ENCODE measurements around the gene TMEM101. TPM values are rescaled to one million over a fixed set of nuclear protein-coding genes. Genes with fewer than 3 reads are reported as not detected.
"Not testable (repeated sequence)": the region's sequence is repeated elsewhere in the genome, so short reads cannot be mapped to it uniquely, and the experiment has no call there.

Gene TMEM101
- total RNA-seq, 2 experiments from 2014 or later = 26.5 to 27.2 TPM

GRCh38 chr17:44053125-44053872 lies 38.5 kb upstream of the TMEM101 start:
- POLR2A ChIA-PET = no interaction called here
- no peak overlapping the region for H2AFZ ChIP-seq (ENCODE audit: low read length)
- intact Hi-C loops (cut with micrococcal nuclease; ENCODE audit: unreplicated experiment) = no loop called here
- CTCF ChIA-PET (ENCODE audit: unreplicated experiment) = no interaction called here
- TF ChIP-seq CTCF (conservative IDR thresholded peaks at IDR 0.05; ENCODE audit: low read length) (no peak), EZH2phosphoT487 (IDR thresholded peaks at IDR 0.05; ENCODE audit: borderline replicate concordance, low read depth, low read length) (no peak)
- TSS peak; percentile 63 for BruUV-seq (replicated peaks)
- H3K9me3 ChIP-seq (ENCODE audit: low read length) = no peaks in the 10 kb centered on the region
- no peak overlapping the region for H3K4me2 ChIP-seq (ENCODE audit: low read length)
- no peak for DNase-seq (ENCODE audit: low spot score)
- H4K20me1 ChIP-seq (ENCODE audit: insufficient read depth, low read length) = no peaks in the 10 kb centered on the region
- H3K79me2 ChIP-seq (ENCODE audit: insufficient read depth, low read depth, low read length) = peaks cover 64% of the 10 kb centered on the region; the same call in 1 of the 2 replicates
- peaks cover 95% of the 10 kb centered on the region for H3K36me3 ChIP-seq (ENCODE audit: insufficient read depth, low read length)
- no peak overlapping the region for H3K4me3 ChIP-seq (ENCODE audit: low read depth, low read length, poor library complexity, severe bottlenecking)
- no peak overlapping the region for H3K27ac ChIP-seq (ENCODE audit: low read depth, low read length, poor library complexity, severe bottlenecking)
- no peaks in the 10 kb centered on the region for H3K9me2 ChIP-seq (ENCODE audit: insufficient read depth, low read length)
- no peaks in the 10 kb centered on the region for H3K4me1 ChIP-seq (ENCODE audit: insufficient read depth, low read length, poor library complexity, severe bottlenecking)

GRCh38 chr17:44049294-44050060 lies 34.7 kb upstream of the TMEM101 start:
- H3K9me3 ChIP-seq (ENCODE audit: low read length) = no peaks in the 10 kb centered on the region
- no peak overlapping the region for H3K4me3 ChIP-seq (ENCODE audit: low read depth, low read length, poor library complexity, severe bottlenecking)
- DNase-seq (ENCODE audit: low spot score) = no peak
- ChIA-PET CTCF (ENCODE audit: unreplicated experiment) (no interaction called here), POLR2A (no interaction called here)
- TF ChIP-seq EZH2phosphoT487 (IDR thresholded peaks at IDR 0.05; ENCODE audit: borderline replicate concordance, low read depth, low read length) = no peak
- no peak for TF ChIP-seq CTCF (conservative IDR thresholded peaks at IDR 0.05; ENCODE audit: low read length)
- no peaks in the 10 kb centered on the region for H3K9me2 ChIP-seq (ENCODE audit: insufficient read depth, low read length)
- no peak overlapping the region for H2AFZ ChIP-seq (ENCODE audit: low read length)
- intact Hi-C loops (cut with micrococcal nuclease; ENCODE audit: unreplicated experiment) = no loop called here
- H3K79me2 ChIP-seq (ENCODE audit: insufficient read depth, low read depth, low read length) = peaks cover 47% of the 10 kb centered on the region; the same call in 1 of the 2 replicates
- H3K4me2 ChIP-seq (ENCODE audit: low read length) = no peak overlapping the region
- H3K4me1 ChIP-seq (ENCODE audit: insufficient read depth, low read length, poor library complexity, severe bottlenecking) = no peaks in the 10 kb centered on the region
- H4K20me1 ChIP-seq (ENCODE audit: insufficient read depth, low read length) = 0 out of 2 replicates have a peak, but pooled peaks cover 2% of the 10 kb centered on the region
- H3K27ac ChIP-seq (ENCODE audit: low read depth, low read length, poor library complexity, severe bottlenecking) = no peak overlapping the region
- no TSS peak for BruUV-seq (replicated peaks)
- H3K36me3 ChIP-seq (ENCODE audit: insufficient read depth, low read length) = peaks cover 92% of the 10 kb centered on the region

DNA sequence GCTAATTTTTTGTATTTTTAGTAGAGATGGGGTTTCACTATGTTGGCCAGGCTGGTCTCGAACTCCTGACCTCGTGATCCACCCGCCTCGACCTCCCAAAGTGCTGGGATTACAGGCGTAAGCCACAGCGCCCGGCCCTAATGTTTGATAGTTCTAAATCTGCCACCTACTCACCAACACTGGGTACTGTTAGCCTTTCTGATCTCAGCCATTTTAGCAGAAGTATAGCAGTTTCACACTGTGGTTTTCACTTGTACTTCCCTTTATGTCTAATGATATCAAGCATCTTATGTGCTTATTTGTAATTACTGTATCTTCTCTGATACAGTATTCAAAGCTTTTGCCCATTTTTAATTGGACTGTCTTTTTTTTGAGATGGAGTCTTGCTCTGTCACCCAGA lies 32.1 kb upstream of the TMEM101 start:
- H4K20me1 ChIP-seq (ENCODE audit: insufficient read depth, low read length); H2AFZ ChIP-seq (ENCODE audit: low read length); H3K4me3 ChIP-seq (ENCODE audit: low read depth, low read length, poor library complexity, severe bottlenecking); H3K9me2 ChIP-seq (ENCODE audit: insufficient read depth, low read length); H3K9me3 ChIP-seq (ENCODE audit: low read length); H3K4me2 ChIP-seq (ENCODE audit: low read length); intact Hi-C loops (cut with micrococcal nuclease; ENCODE audit: unreplicated experiment); CTCF ChIA-PET (ENCODE audit: unreplicated experiment); POLR2A ChIA-PET; H3K4me1 ChIP-seq (ENCODE audit: insufficient read depth, low read length, poor library complexity, severe bottlenecking); BruUV-seq (replicated peaks); H3K27ac ChIP-seq (ENCODE audit: low read depth, low read length, poor library complexity, severe bottlenecking); DNase-seq (ENCODE audit: low spot score): not testable (repeated sequence)
- Histone ChIP-seq H3K79me2 (ENCODE audit: insufficient read depth, low read depth, low read length) (peaks cover 42% of the 10 kb centered on the region), H3K36me3 (ENCODE audit: insufficient read depth, low read length) (peaks cover 85% of the 10 kb centered on the region)

Measured in OCI-LY7 (cell line).